Measurements from ENCODE around the gene RAD51B. TPM values are rescaled to one million over a fixed set of nuclear protein-coding genes. Genes with fewer than 3 reads are reported as not detected.
"Not testable (repeated sequence)": the region's sequence is repeated elsewhere in the genome, so short reads cannot be mapped to it uniquely, and the experiment has no call there.

Gene RAD51B
- total RNA-seq, 5 donors from 2014 or later (not counting 1 experiment from before 2014, with no cell fraction given), result 25.4 to 47.9 (median 30.0) TPM

GRCh38 chr14:68216079-68216478 is 396.5 kb downstream of the RAD51B start:
- peaks cover 0 to 1% (median 0%) of the 10 kb centered on the region in 3 donors for H3K9me3 Mint-ChIP-seq
- no peaks in the 10 kb centered on the region for H3K27me3 Mint-ChIP-seq
- H3K27ac ChIP-seq (ENCODE audit: low read length), result no peak overlapping the region
- peaks cover 10 to 27% (median 21%) of the 10 kb centered on the region in 3 donors for H3K4me1 Mint-ChIP-seq
- H3K9me3 ChIP-seq, result no peaks in the 10 kb centered on the region
- H3K27me3 ChIP-seq (replicated peaks in 1 of 2; ENCODE audit: control insufficient read depth in 2 of 2, extremely low read depth in 1 of 2, insufficient read depth in 2 of 2, low read length in 1 of 2), result no peaks in the 10 kb centered on the region
- H3K36me3 Mint-ChIP-seq, result peaks cover 3% of the 10 kb centered on the region
- H3K27ac Mint-ChIP-seq, result no peak overlapping the region
- H3K36me3 ChIP-seq (ENCODE audit: control insufficient read depth in 2 of 2, extremely low read depth in 1 of 2, insufficient read depth in 1 of 2, low read length in 1 of 2), result no peaks in the 10 kb centered on the region
- no peak overlapping the region for H3K4me3 ChIP-seq (ENCODE audit: control insufficient read depth in 1 of 2, extremely low read depth in 1 of 2, low read length in 1 of 2)
- DNase-seq (no peak), ATAC-seq (replicated peaks in 1 of 4) (no peak)
- CTCF ChIA-PET, result no interaction called here
- no CpG with 5 or more reads among the region's 3 CpGs for WGBS (ENCODE audit: insufficient coverage)
- H3K4me3 Mint-ChIP-seq, result no peak overlapping the region
- peaks cover 2 to 8% of the 10 kb centered on the region in 2 experiments for H3K4me1 ChIP-seq (ENCODE audit: control insufficient read depth in 1 of 2, extremely low read depth in 1 of 2, insufficient read depth in 2 of 2, low read length in 2 of 2)
- POLR2A ChIA-PET, result no interaction called here

GRCh38 chr14:68216957-68217356 is 397.4 kb downstream of the RAD51B start:
- no peak overlapping the region for H3K27ac Mint-ChIP-seq
- H3K9me3 ChIP-seq, result no peaks in the 10 kb centered on the region
- H3K36me3 Mint-ChIP-seq, result peaks cover 8% of the 10 kb centered on the region

GRCh38 chr14:68217791-68218340 is 398.3 kb downstream of the RAD51B start:
- H3K4me3 Mint-ChIP-seq, result no peak overlapping the region
- no peak overlapping the region for H3K27ac ChIP-seq (ENCODE audit: low read length)
- peaks cover 2 to 5% of the 10 kb centered on the region in 2 experiments for H3K4me1 ChIP-seq (ENCODE audit: control insufficient read depth in 1 of 2, extremely low read depth in 1 of 2, insufficient read depth in 2 of 2, low read length in 2 of 2)
- peaks cover 8% of the 10 kb centered on the region for H3K36me3 Mint-ChIP-seq
- no peak overlapping the region for H3K4me3 ChIP-seq (ENCODE audit: control insufficient read depth in 1 of 2, extremely low read depth in 1 of 2, low read length in 1 of 2)
- H3K4me1 Mint-ChIP-seq, result peaks cover 0 to 20% (median 12%) of the 10 kb centered on the region in 3 donors
- H3K9me3 ChIP-seq, result no peaks in the 10 kb centered on the region
- H3K9me3 Mint-ChIP-seq, result peaks cover 4 to 11% (median 5%) of the 10 kb centered on the region in 3 donors
- no peak for DNase-seq
- ATAC-seq (replicated peaks in 1 of 4), result no peak
- ChIA-PET CTCF (interaction anchor here in 1 of 2 donors (1.8 kb wide), 1 partner anchor 10 kb away, joined by 4 read pairs; no protein-coding TSS in a partner anchor), POLR2A (no interaction called here)
- no peaks in the 10 kb centered on the region for H3K27me3 ChIP-seq (replicated peaks in 1 of 2; ENCODE audit: control insufficient read depth in 2 of 2, extremely low read depth in 1 of 2, insufficient read depth in 2 of 2, low read length in 1 of 2)
- no peak overlapping the region for H3K27ac Mint-ChIP-seq
- H3K36me3 ChIP-seq (ENCODE audit: control insufficient read depth in 2 of 2, extremely low read depth in 1 of 2, insufficient read depth in 1 of 2, low read length in 1 of 2), result no peaks in the 10 kb centered on the region
- no peaks in the 10 kb centered on the region for H3K27me3 Mint-ChIP-seq

More at GRCh38 chr14:68216957-68217356, 397.4 kb downstream of the RAD51B start:
- Mint-ChIP-seq H3K9me3 (peaks cover 2 to 10% (median 4%) of the 10 kb centered on the region in 3 donors), H3K27me3 (no peaks in the 10 kb centered on the region), H3K4me3 (no peak overlapping the region), H3K4me1 (peaks cover 1 to 20% (median 15%) of the 10 kb centered on the region in 3 donors)
- CTCF ChIA-PET, result interaction anchor here in 1 of 2 donors (1.8 kb wide), 1 partner anchor 11 kb away, joined by 4 read pairs; no protein-coding TSS in a partner anchor
- no peak for ATAC-seq (replicated peaks in 1 of 4)
- H3K4me1 ChIP-seq (ENCODE audit: control insufficient read depth in 1 of 2, extremely low read depth in 1 of 2, insufficient read depth in 2 of 2, low read length in 2 of 2), result peaks cover 2 to 5% of the 10 kb centered on the region in 2 experiments
- H3K4me3 ChIP-seq (ENCODE audit: control insufficient read depth in 1 of 2, extremely low read depth in 1 of 2, low read length in 1 of 2), result no peak overlapping the region
- POLR2A ChIA-PET, result no interaction called here
- no CpG with 5 or more reads among the region's 3 CpGs for WGBS (ENCODE audit: insufficient coverage)
- DNase-seq, result no peak
- no peak overlapping the region for H3K27ac ChIP-seq (ENCODE audit: low read length)
- no peaks in the 10 kb centered on the region for H3K36me3 ChIP-seq (ENCODE audit: control insufficient read depth in 2 of 2, extremely low read depth in 1 of 2, insufficient read depth in 1 of 2, low read length in 1 of 2)
- no peaks in the 10 kb centered on the region for H3K27me3 ChIP-seq (replicated peaks in 1 of 2; ENCODE audit: control insufficient read depth in 2 of 2, extremely low read depth in 1 of 2, insufficient read depth in 2 of 2, low read length in 1 of 2)

GRCh38 chr14:68219407-68219806 is 399.8 kb downstream of the RAD51B start:
- H3K36me3 Mint-ChIP-seq, result peaks cover 8% of the 10 kb centered on the region
- POLR2A ChIA-PET, result no interaction called here
- no peak overlapping the region for H3K4me3 ChIP-seq (ENCODE audit: control insufficient read depth in 1 of 2, extremely low read depth in 1 of 2, low read length in 1 of 2)
- WGBS (ENCODE audit: insufficient coverage), result 100% methylated on average over 2 of the region's 7 CpGs
- H3K4me1 Mint-ChIP-seq, result peaks cover 0 to 12% (median 11%) of the 10 kb centered on the region in 3 donors
- H3K27ac ChIP-seq (ENCODE audit: low read length), result no peak overlapping the region
- H3K9me3 Mint-ChIP-seq, result peaks cover 4 to 11% (median 5%) of the 10 kb centered on the region in 3 donors
- DNase-seq (no peak), ATAC-seq (replicated peaks in 1 of 4) (no peak)
- no peaks in the 10 kb centered on the region for H3K27me3 ChIP-seq (replicated peaks in 1 of 2; ENCODE audit: control insufficient read depth in 2 of 2, extremely low read depth in 1 of 2, insufficient read depth in 2 of 2, low read length in 1 of 2)
- H3K36me3 ChIP-seq (ENCODE audit: control insufficient read depth in 2 of 2, extremely low read depth in 1 of 2, insufficient read depth in 1 of 2, low read length in 1 of 2), result no peaks in the 10 kb centered on the region
- CTCF ChIA-PET, result no interaction called here
- H3K27ac Mint-ChIP-seq, result no peak overlapping the region
- peaks cover 0 to 5% of the 10 kb centered on the region in 2 experiments for H3K4me1 ChIP-seq (ENCODE audit: control insufficient read depth in 1 of 2, extremely low read depth in 1 of 2, insufficient read depth in 2 of 2, low read length in 2 of 2)
- H3K9me3 ChIP-seq, result no peaks in the 10 kb centered on the region
- no peak overlapping the region for H3K4me3 Mint-ChIP-seq
- H3K27me3 Mint-ChIP-seq, result no peaks in the 10 kb centered on the region

GRCh38 chr14:68221046-68221445 is 401.5 kb downstream of the RAD51B start:
- H3K4me1 Mint-ChIP-seq; H3K4me1 ChIP-seq (ENCODE audit: control insufficient read depth in 1 of 2, extremely low read depth in 1 of 2, insufficient read depth in 2 of 2, low read length in 2 of 2); H3K27ac Mint-ChIP-seq; H3K27me3 Mint-ChIP-seq; H3K27me3 ChIP-seq (replicated peaks in 1 of 2; ENCODE audit: control insufficient read depth in 2 of 2, extremely low read depth in 1 of 2, insufficient read depth in 2 of 2, low read length in 1 of 2); H3K36me3 Mint-ChIP-seq; POLR2A ChIA-PET; H3K9me3 ChIP-seq; H3K4me3 Mint-ChIP-seq; DNase-seq; H3K36me3 ChIP-seq (ENCODE audit: control insufficient read depth in 2 of 2, extremely low read depth in 1 of 2, insufficient read depth in 1 of 2, low read length in 1 of 2); H3K4me3 ChIP-seq (ENCODE audit: control insufficient read depth in 1 of 2, extremely low read depth in 1 of 2, low read length in 1 of 2); H3K27ac ChIP-seq (ENCODE audit: low read length); CTCF ChIA-PET; ATAC-seq (replicated peaks in 1 of 4): not testable (repeated sequence)
- WGBS (ENCODE audit: insufficient coverage), result no CpG with 5 or more reads among the region's 2 CpGs
- peaks cover 4 to 11% (median 5%) of the 10 kb centered on the region in 3 donors for H3K9me3 Mint-ChIP-seq

GRCh38 chr14:68222154-68222553 is 402.6 kb downstream of the RAD51B start:
- no peaks in the 10 kb centered on the region for H3K9me3 ChIP-seq
- Mint-ChIP-seq H3K27me3 (no peaks in the 10 kb centered on the region), H3K36me3 (peaks cover 8% of the 10 kb centered on the region), H3K9me3 (peaks cover 4 to 11% (median 5%) of the 10 kb centered on the region in 3 donors), H3K4me1 (peaks cover 0 to 7% (median 6%) of the 10 kb centered on the region in 3 donors), H3K27ac (no peak overlapping the region), H3K4me3 (no peak overlapping the region)
- no peak overlapping the region for H3K4me3 ChIP-seq (ENCODE audit: control insufficient read depth in 1 of 2, extremely low read depth in 1 of 2, low read length in 1 of 2)
- ATAC-seq (replicated peaks in 1 of 4) (no peak), DNase-seq (no peak)
- H3K36me3 ChIP-seq (ENCODE audit: control insufficient read depth in 2 of 2, extremely low read depth in 1 of 2, insufficient read depth in 1 of 2, low read length in 1 of 2), result no peaks in the 10 kb centered on the region
- WGBS (ENCODE audit: insufficient coverage), result no CpG with 5 or more reads among the region's 4 CpGs
- ChIA-PET CTCF (no interaction called here), POLR2A (no interaction called here)
- H3K27me3 ChIP-seq (replicated peaks in 1 of 2; ENCODE audit: control insufficient read depth in 2 of 2, extremely low read depth in 1 of 2, insufficient read depth in 2 of 2, low read length in 1 of 2), result no peaks in the 10 kb centered on the region
- peaks cover 0 to 3% of the 10 kb centered on the region in 2 experiments for H3K4me1 ChIP-seq (ENCODE audit: control insufficient read depth in 1 of 2, extremely low read depth in 1 of 2, insufficient read depth in 2 of 2, low read length in 2 of 2)
- no peak overlapping the region for H3K27ac ChIP-seq (ENCODE audit: low read length)
